ENCODE data around the gene CEP164. TPM values are rescaled to one million over a fixed set of nuclear protein-coding genes. Genes with fewer than 3 reads are reported as not detected.

CEP164 gene
- total and polyA plus RNA-seq, 10 of the 15 experiments (the other 5 are each of a cell fraction or from before 2014, with no cell fraction given) = 4.2 to 31.2 (median 20.2) TPM

DNA sequence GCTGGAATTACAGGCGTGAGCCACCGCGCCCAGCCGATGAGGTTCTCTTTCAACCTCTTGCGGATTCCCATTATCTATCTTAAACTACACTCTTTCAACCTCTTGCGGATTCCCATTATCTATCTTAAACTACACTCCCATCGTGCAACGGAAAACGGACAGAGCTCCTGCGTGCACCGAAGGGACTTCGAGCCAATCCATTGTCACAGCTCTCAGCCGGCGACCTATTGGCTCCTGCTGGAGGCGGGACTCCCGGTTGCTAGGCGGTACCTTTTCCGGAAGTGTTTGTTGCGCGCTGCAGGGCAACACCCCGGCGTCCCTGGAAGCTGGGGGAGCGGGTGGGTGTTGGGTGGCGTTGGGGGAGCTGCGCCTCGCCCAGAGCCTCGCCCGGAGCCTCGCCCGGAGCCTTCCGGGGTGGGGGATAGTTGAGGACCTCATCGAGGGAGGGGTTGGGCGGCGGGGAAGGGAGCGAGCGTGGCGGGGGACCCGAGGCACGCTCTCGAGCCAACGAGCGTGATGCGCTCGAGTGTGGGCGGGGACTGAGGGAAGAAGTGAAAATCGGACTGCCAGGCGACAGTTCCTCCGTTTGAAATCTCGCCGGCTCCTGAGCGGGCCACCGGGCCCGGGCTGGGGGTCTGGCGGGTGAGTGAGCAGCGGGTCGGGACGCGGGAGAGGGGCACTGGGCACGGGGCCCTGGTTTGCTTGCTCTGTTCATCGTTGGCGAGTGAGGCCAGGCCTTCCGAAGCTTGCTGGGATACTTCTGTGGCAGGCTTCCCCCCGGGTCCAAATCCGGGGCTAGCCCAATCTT is at the start of gene CEP164 (continued):
- TF ChIP-seq, protein P1, sequence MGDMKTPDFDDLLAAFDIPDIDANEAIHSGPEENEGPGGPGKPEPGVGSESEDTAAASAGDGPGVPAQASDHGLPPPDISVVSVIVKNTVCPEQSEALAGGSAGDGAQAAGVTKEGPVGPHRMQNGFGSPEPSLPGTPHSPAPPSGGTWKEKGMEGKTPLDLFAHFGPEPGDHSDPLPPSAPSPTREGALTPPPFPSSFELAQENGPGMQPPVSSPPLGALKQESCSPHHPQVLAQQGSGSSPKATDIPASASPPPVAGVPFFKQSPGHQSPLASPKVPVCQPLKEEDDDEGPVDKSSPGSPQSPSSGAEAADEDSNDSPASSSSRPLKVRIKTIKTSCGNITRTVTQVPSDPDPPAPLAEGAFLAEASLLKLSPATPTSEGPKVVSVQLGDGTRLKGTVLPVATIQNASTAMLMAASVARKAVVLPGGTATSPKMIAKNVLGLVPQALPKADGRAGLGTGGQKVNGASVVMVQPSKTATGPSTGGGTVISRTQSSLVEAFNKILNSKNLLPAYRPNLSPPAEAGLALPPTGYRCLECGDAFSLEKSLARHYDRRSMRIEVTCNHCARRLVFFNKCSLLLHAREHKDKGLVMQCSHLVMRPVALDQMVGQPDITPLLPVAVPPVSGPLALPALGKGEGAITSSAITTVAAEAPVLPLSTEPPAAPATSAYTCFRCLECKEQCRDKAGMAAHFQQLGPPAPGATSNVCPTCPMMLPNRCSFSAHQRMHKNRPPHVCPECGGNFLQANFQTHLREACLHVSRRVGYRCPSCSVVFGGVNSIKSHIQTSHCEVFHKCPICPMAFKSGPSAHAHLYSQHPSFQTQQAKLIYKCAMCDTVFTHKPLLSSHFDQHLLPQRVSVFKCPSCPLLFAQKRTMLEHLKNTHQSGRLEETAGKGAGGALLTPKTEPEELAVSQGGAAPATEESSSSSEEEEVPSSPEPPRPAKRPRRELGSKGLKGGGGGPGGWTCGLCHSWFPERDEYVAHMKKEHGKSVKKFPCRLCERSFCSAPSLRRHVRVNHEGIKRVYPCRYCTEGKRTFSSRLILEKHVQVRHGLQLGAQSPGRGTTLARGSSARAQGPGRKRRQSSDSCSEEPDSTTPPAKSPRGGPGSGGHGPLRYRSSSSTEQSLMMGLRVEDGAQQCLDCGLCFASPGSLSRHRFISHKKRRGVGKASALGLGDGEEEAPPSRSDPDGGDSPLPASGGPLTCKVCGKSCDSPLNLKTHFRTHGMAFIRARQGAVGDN (IDR thresholded peaks at IDR 0.05) = no peak

DNA sequence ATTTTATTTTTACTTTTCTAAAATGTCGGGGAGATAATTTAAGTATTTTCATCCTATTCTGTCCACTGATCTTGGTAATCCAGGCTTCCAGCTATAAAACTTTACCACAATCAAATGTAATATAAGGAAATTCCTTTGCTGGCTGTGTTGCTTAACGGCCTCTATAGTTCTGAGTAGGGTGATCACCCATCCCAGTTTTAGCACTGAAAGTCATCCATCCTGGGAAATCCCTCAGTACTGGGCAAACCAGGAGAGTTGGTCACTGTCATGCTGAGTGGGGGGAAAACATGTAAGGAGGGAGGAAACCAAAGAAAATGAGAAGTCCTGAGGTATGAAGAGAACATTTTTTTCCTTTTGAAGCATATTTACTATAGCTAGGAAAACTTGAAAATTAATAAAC is 49.3 kb upstream of the CEP164 start:
- SMC1A ChIA-PET (ENCODE audit: uncharacterized antibody, unreplicated experiment) = no interaction called here
- RAD21 ChIA-PET (ENCODE audit: unreplicated experiment) = no interaction called here
- CTCF ChIA-PET = interaction anchor here (1.5 kb wide), 1 partner anchor 148 kb away, joined by 3 read pairs; no protein-coding TSS in a partner anchor
- no peaks in the 10 kb centered on the region for H4K20me1 ChIP-seq (ENCODE audit: control insufficient read depth, insufficient read depth)
- H3K4me2 ChIP-seq (ENCODE audit: control insufficient read depth, insufficient read depth) = no peak overlapping the region
- no peaks in the 10 kb centered on the region for H3K4me1 ChIP-seq (ENCODE audit: control insufficient read depth, insufficient read depth, low read length)
- POLR2A ChIA-PET = no interaction called here
- no peaks in the 10 kb centered on the region for H3K79me2 ChIP-seq (ENCODE audit: control insufficient read depth, insufficient read depth, low read length)
- ATAC-seq (no peak), FAIRE-seq (no peak), DNase-seq (ENCODE audit: low read depth, low spot score) (no peak)
- H3K9me3 ChIP-seq (replicated peaks; ENCODE audit: control insufficient read depth, insufficient read depth, low read length) = no peaks in the 10 kb centered on the region
- TF ChIP-seq SREBF2 (IDR thresholded peaks at IDR 0.05; ENCODE audit: low read length) (no peak), CHD2 (IDR thresholded peaks at IDR 0.05; ENCODE audit: borderline replicate concordance, low read depth, low read length) (no peak), MEF2B (IDR thresholded peaks at IDR 0.05; ENCODE audit: partially characterized antibody, poor library complexity, severe bottlenecking) (no peak), BMI1 (IDR thresholded peaks at IDR 0.05; ENCODE audit: borderline replicate concordance) (no peak), HCFC1 (IDR thresholded peaks at IDR 0.05; ENCODE audit: low read length) (no peak), CBX5 (IDR thresholded peaks at IDR 0.05; ENCODE audit: low read depth) (no peak)
- TF ChIP-seq, protein P2, sequence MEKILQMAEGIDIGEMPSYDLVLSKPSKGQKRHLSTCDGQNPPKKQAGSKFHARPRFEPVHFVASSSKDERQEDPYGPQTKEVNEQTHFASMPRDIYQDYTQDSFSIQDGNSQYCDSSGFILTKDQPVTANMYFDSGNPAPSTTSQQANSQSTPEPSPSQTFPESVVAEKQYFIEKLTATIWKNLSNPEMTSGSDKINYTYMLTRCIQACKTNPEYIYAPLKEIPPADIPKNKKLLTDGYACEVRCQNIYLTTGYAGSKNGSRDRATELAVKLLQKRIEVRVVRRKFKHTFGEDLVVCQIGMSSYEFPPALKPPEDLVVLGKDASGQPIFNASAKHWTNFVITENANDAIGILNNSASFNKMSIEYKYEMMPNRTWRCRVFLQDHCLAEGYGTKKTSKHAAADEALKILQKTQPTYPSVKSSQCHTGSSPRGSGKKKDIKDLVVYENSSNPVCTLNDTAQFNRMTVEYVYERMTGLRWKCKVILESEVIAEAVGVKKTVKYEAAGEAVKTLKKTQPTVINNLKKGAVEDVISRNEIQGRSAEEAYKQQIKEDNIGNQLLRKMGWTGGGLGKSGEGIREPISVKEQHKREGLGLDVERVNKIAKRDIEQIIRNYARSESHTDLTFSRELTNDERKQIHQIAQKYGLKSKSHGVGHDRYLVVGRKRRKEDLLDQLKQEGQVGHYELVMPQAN (conservative IDR thresholded peaks at IDR 0.05) = no peak
- H3K9ac ChIP-seq (ENCODE audit: control insufficient read depth, insufficient read depth, low read length) = no peak overlapping the region
- BruUV-seq (replicated peaks) = no TSS peak
- in situ Hi-C loops (cut with MboI) = no loop called here
- WGBS (ENCODE audit: insufficient coverage, insufficient replicate concordance, low lambda C conversion rate, missing lambda C conversion rate) = 94% methylated on average over 2 of the region's 2 CpGs
- H3K27me3 ChIP-seq (replicated peaks in 1 of 2; ENCODE audit: control insufficient read depth in 2 of 2, insufficient read depth in 2 of 2, low read length in 1 of 2) = no peaks in the 10 kb centered on the region
- H3K4me3 ChIP-seq = no peak overlapping the region
- no peak overlapping the region for H2AFZ ChIP-seq (ENCODE audit: control insufficient read depth, low read depth, low read length)
- intact Hi-C loops (cut with micrococcal nuclease; ENCODE audit: unreplicated experiment) = no loop called here
- peaks cover 4 to 13% of the 10 kb centered on the region in 2 experiments; a peak in 3 of 4 replicates for H3K36me3 ChIP-seq (ENCODE audit: control insufficient read depth in 2 of 2, insufficient read depth in 2 of 2, low read length in 1 of 2)
- no peak overlapping the region for H3K27ac ChIP-seq (ENCODE audit: control insufficient read depth, insufficient read depth)

Measured in GM12878 (cell line).